BJ (cell line): Measurements from ENCODE around the gene KCTD3. TPM values are rescaled to one million over a fixed set of nuclear protein-coding genes. Genes with fewer than 3 reads are reported as not detected.

Experiments
- CTCF ChIA-PET: fragments of 350-600 bp; formaldehyde crosslinking; extraction: SDS; loops from one replicate; lab custom pipeline; 2021; ENCODE audit warnings: antibody characterized with exemption, inconsistent platforms; lab: Yijun Ruan, JAX
- POLR2A ChIA-PET: fragments of 300-600 bp; sonication (Branson Sonifier 250); formaldehyde crosslinking; extraction: SDS; loops from one replicate; lab custom pipeline; 2021; ENCODE audit warnings: antibody characterized with exemption; lab: Charles Lee
- DNase-seq: peaks from one replicate; pipeline ENCODE4 v3.0.0-alpha.2; 2011; ENCODE audit warnings: low read depth
- H3K27me3 ChIP-seq: 2 replicates; pipeline ENCODE4 v1.6.0; 2011; ENCODE audit warnings: low read length; ENCODE audit not compliant: control insufficient read depth, insufficient read depth
- H3K36me3 ChIP-seq: 2 replicates; pipeline ENCODE4 v1.5.1; 2011; ENCODE audit warnings: low read length; ENCODE audit not compliant: control insufficient read depth, insufficient read depth
- H3K4me3 ChIP-seq: 2 replicates; pipeline ENCODE4 v1.5.1; 2011; ENCODE audit warnings: low read depth, mild to moderate bottlenecking, control low read depth, low read length
- CTCF ChIP-seq: IDR thresholded peaks from 2 replicates; pipeline ENCODE4 v1.5.1; 2011; ENCODE audit warnings: low read depth, mild to moderate bottlenecking, control low read depth, inconsistent platforms, low read length, moderate library complexity; ENCODE audit not compliant: insufficient read depth
- polyA plus RNA-seq: library from polyadenylated mRNA; depleted of rRNA; stranded (reverse); fragments of >200 nt; gene quantifications from 2 replicates; pipeline ENCODE4 v1.2.3, GENCODE V29; 2011

Gene KCTD3
- polyA plus RNA-seq, 1 experiment = 31.7 TPM

GRCh38 chr1:215595231-215595630 lies 28.1 kb downstream of the KCTD3 start:
- Histone ChIP-seq H3K36me3 (no peaks in the 10 kb centered on the region), H3K27me3 (no peaks in the 10 kb centered on the region), H3K4me3 (no peak overlapping the region)
- CTCF ChIA-PET = no interaction called here
- POLR2A ChIA-PET = interaction anchor here (0.5 kb wide), 1 partner anchor 897 kb away, joined by 13 read pairs; no protein-coding TSS in a partner anchor
- no peak for DNase-seq
- TF ChIP-seq CTCF = no peak

- ChIA-PET CTCF (no interaction called here), POLR2A (no interaction called here)
- DNase-seq = no peak
- no peaks in the 10 kb centered on the region for H3K27me3 ChIP-seq
- H3K36me3 ChIP-seq = no peaks in the 10 kb centered on the region
- H3K4me3 ChIP-seq = no peak overlapping the region
- TF ChIP-seq CTCF = no peak
Observed at GRCh38 chr1:215597961-215598360, 30.9 kb downstream of the KCTD3 start.

- CTCF ChIA-PET = interaction anchor here (1.3 kb wide), 1 partner anchor 11 kb away, joined by 4 read pairs; no protein-coding TSS in a partner anchor
- DNase-seq = no peak
- POLR2A ChIA-PET = no interaction called here
- no peaks in the 10 kb centered on the region for H3K36me3 ChIP-seq
- TF ChIP-seq CTCF = no peak
- no peaks in the 10 kb centered on the region for H3K27me3 ChIP-seq
- no peak overlapping the region for H3K4me3 ChIP-seq
Observed at GRCh38 chr1:215599418-215600074, 32.4 kb downstream of the KCTD3 start.

- Histone ChIP-seq H3K4me3 (no peak overlapping the region), H3K27me3 (no peaks in the 10 kb centered on the region), H3K36me3 (no peaks in the 10 kb centered on the region)
- no peak for DNase-seq
- no peak for TF ChIP-seq CTCF
- POLR2A ChIA-PET = interaction anchor here (0.7 kb wide), 1 partner anchor 32 kb away, joined by 7 read pairs; no protein-coding TSS in a partner anchor
- CTCF ChIA-PET = interaction anchor here (1.3 kb wide), 1 partner anchor 10 kb away, joined by 4 read pairs; no protein-coding TSS in a partner anchor
Observed at GRCh38 chr1:215600258-215600792, 33.2 kb downstream of the KCTD3 start.

GRCh38 chr1:215600867-215601266 lies 33.8 kb downstream of the KCTD3 start:
- H3K27me3 ChIP-seq = no peaks in the 10 kb centered on the region
- CTCF ChIA-PET = interaction anchor here (1.3 kb wide), 1 partner anchor 9 kb away, joined by 4 read pairs; no protein-coding TSS in a partner anchor
- DNase-seq = no peak
- TF ChIP-seq CTCF = no peak
- POLR2A ChIA-PET = interaction anchor here (0.7 kb wide), 1 partner anchor 33 kb away, joined by 7 read pairs; no protein-coding TSS in a partner anchor
- no peaks in the 10 kb centered on the region for H3K36me3 ChIP-seq
- H3K4me3 ChIP-seq = no peak overlapping the region
